K562 (cell line): ENCODE results near the gene POMC. TPM values are rescaled to one million over a fixed set of nuclear protein-coding genes. Genes with fewer than 3 reads are reported as not detected.

Experiments used
- ATAC-seq: fragments of 200-7000 bp; cut with Tn5 transposase; 3 replicates; pipeline ENCODE4 v1.9.1; 2020; ENCODE audit warnings: moderate library complexity
- BruUV-seq: library from RNA; stranded (reverse); fragments of 400-500 nt; replicated peaks from 2 replicates; lab custom pipeline; 2021; lab: Mats Ljungman, UMichigan
- CTCF ChIA-PET: fragments of 300-600 bp; formaldehyde crosslinking; extraction: SDS; loops from one replicate; lab custom pipeline; 2021; ENCODE audit warnings: low intra/inter-chr PET ratio; lab: Yijun Ruan, JAX
- POLR2A ChIA-PET: fragments of 300-600, 350-650 bp; sonication (Branson Sonifier 250); formaldehyde crosslinking; extraction: SDS; loops from one replicate; lab custom pipeline; 2021; ENCODE audit warnings: antibody characterized with exemption, inconsistent platforms; lab: Yijun Ruan, JAX
- DNase-seq, 4 experiments: peaks; one replicate each; pipeline versions ENCODE4 v3.0.0 to v3.0.0-alpha.2; 2011 to 2018; ENCODE audit warnings: low spot score in 3 of 4, mixed read lengths in 3 of 4; ENCODE audit errors: extremely low read depth in 1 of 4
- FAIRE-seq: peaks from 2 replicates; lab custom pipeline; 2011; peaks lifted over from hg19 to GRCh38; lab: Jason Lieb, UNC
- H2AFZ ChIP-seq: 2 replicates; pipeline ENCODE4 v1.6.0; 2011; ENCODE audit warnings: low read depth, low read length, control low read depth, inconsistent platforms
- H3K27ac ChIP-seq: fragments of 200-600 bp; 3 replicates; pipeline ENCODE4 v1.8.0; 2011; ENCODE audit warnings: low read depth, mild to moderate bottlenecking, control low read depth, inconsistent platforms, low read length, moderate library complexity, mixed read lengths; ENCODE audit errors: extremely low read depth
- H3K27me3 ChIP-seq, 2 experiments: fragments of 300-600 bp in 1 of 2; 2 replicates in 1 of 2; 3 replicates in 1 of 2; pipeline versions ENCODE4 v1.6.0 to v1.8.0; 2011; ENCODE audit warnings: inconsistent platforms in 2 of 2, low read length in 2 of 2, mild to moderate bottlenecking in 1 of 2, mixed read lengths in 1 of 2, moderate library complexity in 1 of 2; ENCODE audit not compliant: control insufficient read depth in 2 of 2, insufficient read depth in 2 of 2
- H3K36me3 ChIP-seq: fragments of 300-600 bp; 3 replicates; pipeline ENCODE4 v1.8.0; 2011; ENCODE audit warnings: mild to moderate bottlenecking, low read length, inconsistent platforms; ENCODE audit not compliant: control insufficient read depth, insufficient read depth
- H3K4me1 ChIP-seq, 2 experiments: fragments of 200-600 bp in 1 of 2; replicated peaks in 1 of 2; 2 replicates in 1 of 2; 3 replicates in 1 of 2; pipeline versions ENCODE4 v1.5.1 to v1.8.0; 2011; ENCODE audit warnings: inconsistent platforms in 2 of 2, low read length in 2 of 2, mild to moderate bottlenecking in 1 of 2, mixed read lengths in 1 of 2, moderate library complexity in 1 of 2; ENCODE audit not compliant: control insufficient read depth in 2 of 2, insufficient read depth in 2 of 2
- H3K4me2 ChIP-seq: 2 replicates; pipeline ENCODE4 v1.6.1; 2011; ENCODE audit warnings: low read length, control low read depth, inconsistent platforms, mixed read lengths; ENCODE audit not compliant: insufficient read depth
- H3K4me3 ChIP-seq: fragments of 200-600 bp; sonication (generic), shearing (Covaris generic); 2 replicates; pipeline ENCODE4 v1.5.1; 2016; ENCODE audit warnings: control low read depth, inconsistent platforms
- H3K79me2 ChIP-seq: fragments of 200-600 bp; 3 replicates; pipeline ENCODE4 v1.8.0; 2011; ENCODE audit warnings: low read length, inconsistent platforms; ENCODE audit not compliant: control insufficient read depth, insufficient read depth
- H3K9ac ChIP-seq, 2 experiments: 2 replicates each; pipeline versions ENCODE4 v1.6.0 to v1.6.1; 2011; ENCODE audit warnings: low read depth in 2 of 2, low read length in 2 of 2, control low read depth in 1 of 2, inconsistent platforms in 1 of 2, mild to moderate bottlenecking in 1 of 2, mixed read lengths in 1 of 2; ENCODE audit not compliant: insufficient read depth in 1 of 2
- H3K9me1 ChIP-seq: one replicate; pipeline ENCODE4 v1.6.0; 2011; ENCODE audit warnings: inconsistent platforms, mild to moderate bottlenecking, low read length, moderate library complexity; ENCODE audit not compliant: control insufficient read depth, insufficient read depth
- H3K9me3 ChIP-seq: replicated peaks from 2 replicates; pipeline ENCODE4 v1.5.1; 2011; ENCODE audit warnings: low read depth, low read length, inconsistent platforms; ENCODE audit not compliant: control insufficient read depth, insufficient read depth
- H4K20me1 ChIP-seq: replicated peaks from 2 replicates; pipeline ENCODE4 v1.6.1; 2011; ENCODE audit warnings: low read length, inconsistent platforms, mixed read lengths; ENCODE audit not compliant: control insufficient read depth, insufficient read depth
- ARHGAP35 ChIP-seq: fragments of 450-650 bp; IDR thresholded peaks from 2 replicates; pipeline ENCODE4 v1.6.1; 2018; ENCODE audit not compliant: partially characterized antibody
- CC2D1A ChIP-seq: fragments of 450-650 bp; IDR thresholded peaks from 2 replicates; pipeline ENCODE4 v1.6.1; 2017; ENCODE audit warnings: mild to moderate bottlenecking
- COPS2 ChIP-seq: fragments of 450-650 bp; conservative IDR thresholded peaks from 2 replicates; pipeline ENCODE4 v1.6.1; 2016; ENCODE audit warnings: mild to moderate bottlenecking, moderate library complexity
- GABPB2 ChIP-seq: fragments of 250-450 bp; sonication (Bioruptor Pico); conservative IDR thresholded peaks from 2 replicates; pipeline ENCODE4 v1.5.1; 2021; ENCODE audit warnings: mild to moderate bottlenecking
- NR2F6 ChIP-seq: fragments of 450-650 bp; formaldehyde crosslinking; IDR thresholded peaks from 2 replicates; pipeline ENCODE4 v1.4.0; 2020; ENCODE audit warnings: mild to moderate bottlenecking
- RAD21 ChIP-seq, 2 experiments: fragments of 250-450 bp in 1 of 2; fragments of 450-650 bp in 1 of 2; sonication (Bioruptor Pico) in 1 of 2; formaldehyde crosslinking in 1 of 2; IDR thresholded peaks in 1 of 2; conservative IDR thresholded peaks in 1 of 2; 2 replicates each; pipeline versions ENCODE4 v1.4.0 to v1.8.0; 2020 to 2022; ENCODE audit warnings: mild to moderate bottlenecking in 2 of 2, moderate library complexity in 1 of 2
- RFX7 ChIP-seq: fragments of 250-450 bp; sonication (Bioruptor Pico); IDR thresholded peaks from 2 replicates; pipeline ENCODE4 v1.5.1; 2021; ENCODE audit warnings: mild to moderate bottlenecking
- SRSF3 ChIP-seq: fragments of 200-400 bp; formaldehyde crosslinking; IDR thresholded peaks from 2 replicates; pipeline ENCODE4 v1.6.1; 2016; ENCODE audit warnings: mild to moderate bottlenecking, low read length, moderate library complexity; ENCODE audit not compliant: insufficient read depth
- ZFP30 ChIP-seq: fragments of 250-450 bp; sonication (Bioruptor Pico); IDR thresholded peaks from 2 replicates; pipeline ENCODE4 v1.8.0; 2022; ENCODE audit warnings: moderate library complexity, mild to moderate bottlenecking, inconsistent platforms, borderline replicate concordance
- ZNF311 ChIP-seq: fragments of 250-450 bp; sonication (Bioruptor Pico); IDR thresholded peaks from 2 replicates; pipeline ENCODE4 v1.4.0; 2020; ENCODE audit warnings: mild to moderate bottlenecking, moderate library complexity
- WGBS: fragments of 100-300 bp; shearing (Covaris generic); methylation state at CpG from one replicate; pipeline ENCODE4 v1.1.6; 2016; ENCODE audit warnings: low coverage, mixed read lengths; ENCODE audit not compliant: insufficient coverage; ENCODE audit errors: missing lambda C conversion rate; 5-methylcytosine and 5-hydroxymethylcytosine counted together
- in situ Hi-C: fragments of 300-500 bp; cut with MboI; formaldehyde crosslinking; loops from 4 replicates; pipeline ENCODE4 v1.15.0; 2018; ENCODE audit warnings: inconsistent platforms, mixed read lengths
- intact Hi-C: fragments of 100-400 bp; cut with micrococcal nuclease; formaldehyde crosslinking; loops from 2 replicates; pipeline ENCODE4 v1.14.2; 2022
- polyA plus RNA-seq, 8 experiments: library from polyadenylated mRNA; depleted of rRNA in 4 of 8; stranded (reverse) in 5 of 8; unstranded in 3 of 8; fragments of >200 nt; fragmentation: Nextera tagmentation in 2 of 8; fragmentation: Illumina TruSeq in 1 of 8; extraction: Ambion mirVana in 2 of 8; extraction: Trizol in 1 of 8; gene quantifications; 2 replicates each; pipeline versions ENCODE4 v1.2.1 to v1.2.3, GENCODE V29; 2011 to 2014; ENCODE audit warnings: inconsistent platforms in 1 of 8, missing spikeins in 1 of 8
- total RNA-seq, 7 experiments: library from RNA; depleted of rRNA in 6 of 7; stranded (reverse); fragments of >200 nt in 6 of 7; fragmentation: Illumina TruSeq in 2 of 7; extraction: Trizol in 2 of 7; gene quantifications; 2 replicates each; pipeline versions ENCODE4 v1.2.1 to v1.2.3, GENCODE V29; 2011 to 2021; ENCODE audit warnings: low replicate concordance in 1 of 7
- TF ChIP-seq, protein P1 (sequence below), 2 experiments: IDR thresholded peaks in 1 of 2; conservative IDR thresholded peaks in 1 of 2; 2 replicates each; pipeline ENCODE4 v1.6.1; 2016; ENCODE audit warnings: low read depth in 2 of 2, mild to moderate bottlenecking in 1 of 2, missing compliant biosample characterization in 1 of 2, missing genetic modification characterization in 1 of 2, moderate library complexity in 1 of 2

The POMC gene
- total and polyA plus RNA-seq, 9 of the 15 experiments (the other 6 are each of a cell fraction or from before 2014, with no cell fraction given), result not detected

DNA sequence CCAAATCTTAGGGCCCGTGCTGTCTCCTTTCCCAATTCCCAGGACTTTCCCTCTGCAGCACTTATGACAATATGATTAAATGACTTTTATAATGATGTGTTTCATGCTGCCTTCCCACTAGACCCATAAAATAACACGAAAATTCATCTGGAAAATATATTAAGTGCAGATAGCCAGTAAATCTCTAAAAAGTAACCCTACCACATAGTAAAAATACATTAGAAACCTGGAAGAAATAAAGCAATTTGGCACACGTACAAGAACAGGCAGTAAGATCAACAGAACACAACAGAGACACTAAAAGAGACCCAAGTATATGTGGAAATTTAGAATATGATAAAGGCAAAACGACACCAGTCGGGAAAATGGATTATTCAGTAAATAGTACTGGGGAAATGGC, 30.2 kb upstream of the POMC start:
- Histone ChIP-seq H3K9me3 (no peaks in the 10 kb centered on the region), H3K4me2 (no peak overlapping the region), H3K4me3 (no peak overlapping the region), H4K20me1 (no peaks in the 10 kb centered on the region), H3K4me1 (peaks cover 0 to 5% of the 10 kb centered on the region in 2 experiments; a peak in 2 of 5 replicates), H3K9me1 (no peaks in the 10 kb centered on the region), H3K36me3 (no peaks in the 10 kb centered on the region), H3K79me2 (no peaks in the 10 kb centered on the region), H2AFZ (no peak overlapping the region), H3K27me3 (0 out of 5 replicates have a peak, but pooled peaks cover 0 to 2% of the 10 kb centered on the region in 2 experiments), H3K27ac (no peak overlapping the region), H3K9ac (no peak overlapping the region)
- FAIRE-seq (no peak), DNase-seq (no peak), ATAC-seq (no peak)
- POLR2A ChIA-PET, result no interaction called here
- 8% methylated on average over 5 of the region's 5 CpGs for WGBS
- in situ Hi-C loops, result no loop called here
- no peak for TF ChIP-seq GABPB2 (CRISPR knock-in tag)
- CTCF ChIA-PET, result no interaction called here
- no TSS peak for BruUV-seq
- intact Hi-C loops, result loop anchor here (5.0 kb wide), 2 partner anchors 371 to 786 kb away; no protein-coding TSS in a partner anchor

DNA sequence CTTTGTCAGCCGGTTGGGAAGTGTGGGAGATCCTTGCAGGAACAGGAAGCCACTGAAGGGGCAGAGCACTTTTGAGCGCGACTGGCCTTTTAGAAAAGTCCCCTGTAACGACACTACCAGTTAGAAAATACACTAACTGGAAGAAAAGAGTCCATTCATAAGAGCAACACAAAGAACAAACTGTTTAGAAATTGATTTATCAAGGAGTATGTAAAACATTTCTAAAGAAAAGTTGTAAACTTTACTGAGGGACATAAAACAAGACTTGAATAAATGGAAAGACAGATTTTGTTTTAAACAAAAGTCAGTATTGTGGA, 29.8 kb upstream of the POMC start:
- CTCF ChIA-PET, result no interaction called here
- intact Hi-C loops, result loop anchor here (5.0 kb wide), 2 partner anchors 371 to 786 kb away; no protein-coding TSS in a partner anchor
- no peak overlapping the region for H3K27ac ChIP-seq
- H3K9ac ChIP-seq, result no peak overlapping the region
- no peaks in the 10 kb centered on the region for H3K9me3 ChIP-seq
- ATAC-seq (no peak), FAIRE-seq (no peak), DNase-seq (no peak)
- peaks cover 0 to 5% of the 10 kb centered on the region in 2 experiments; a peak in 2 of 5 replicates for H3K4me1 ChIP-seq
- 27% methylated on average over 4 of the region's 4 CpGs for WGBS
- peak overlapping the region; percentile 44 for H2AFZ ChIP-seq
- no peak overlapping the region for H3K4me2 ChIP-seq
- in situ Hi-C loops, result no loop called here
- no TSS peak for BruUV-seq
- no peaks in the 10 kb centered on the region for H3K36me3 ChIP-seq
- no peaks in the 10 kb centered on the region for H4K20me1 ChIP-seq
- 0 out of 5 replicates have a peak, but pooled peaks cover 0 to 2% of the 10 kb centered on the region in 2 experiments for H3K27me3 ChIP-seq
- POLR2A ChIA-PET, result interaction anchor here (0.6 kb wide), 1 partner anchor 19 kb away, joined by 3 read pairs; no protein-coding TSS in a partner anchor
- no peaks in the 10 kb centered on the region for H3K79me2 ChIP-seq
- H3K9me1 ChIP-seq, result no peaks in the 10 kb centered on the region
- no peak overlapping the region for H3K4me3 ChIP-seq
- no peak for TF ChIP-seq CC2D1A
- no peak for TF ChIP-seq RFX7 (CRISPR knock-in tag)
- TF ChIP-seq ZNF311 (CRISPR knock-in tag), result no peak
- TF ChIP-seq SRSF3, result no peak
- TF ChIP-seq ARHGAP35, result no peak
- no peak for TF ChIP-seq ZFP30
- TF ChIP-seq, protein P1, sequence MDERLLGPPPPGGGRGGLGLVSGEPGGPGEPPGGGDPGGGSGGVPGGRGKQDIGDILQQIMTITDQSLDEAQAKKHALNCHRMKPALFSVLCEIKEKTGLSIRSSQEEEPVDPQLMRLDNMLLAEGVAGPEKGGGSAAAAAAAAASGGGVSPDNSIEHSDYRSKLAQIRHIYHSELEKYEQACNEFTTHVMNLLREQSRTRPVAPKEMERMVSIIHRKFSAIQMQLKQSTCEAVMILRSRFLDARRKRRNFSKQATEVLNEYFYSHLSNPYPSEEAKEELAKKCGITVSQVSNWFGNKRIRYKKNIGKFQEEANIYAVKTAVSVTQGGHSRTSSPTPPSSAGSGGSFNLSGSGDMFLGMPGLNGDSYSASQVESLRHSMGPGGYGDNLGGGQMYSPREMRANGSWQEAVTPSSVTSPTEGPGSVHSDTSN (CRISPR knock-in tag; IDR thresholded peaks at IDR 0.05; ENCODE audit: low read depth), result no peak
- TF ChIP-seq, protein P1 (tag; conservative IDR thresholded peaks at IDR 0.05; ENCODE audit: low read depth), result no peak
- TF ChIP-seq COPS2, result no peak
- TF ChIP-seq RAD21 (CRISPR knock-in tag; conservative IDR thresholded peaks at IDR 0.05 in 1 of 2, IDR thresholded peaks at IDR 0.05 in 1 of 2), result no peak
- TF ChIP-seq NR2F6 (CRISPR knock-in tag), result no peak
